Endothelial cell (in vitro differentiated cells): ENCODE data around the gene TNS2. TPM values are rescaled to one million over a fixed set of nuclear protein-coding genes. Genes with fewer than 3 reads are reported as not detected.
A peak's percentile ranks its signal among the peaks of the same experiment; 100 is the strongest.

Source experiments
- DNase-seq: peaks from one replicate; pipeline ENCODE4 v3.0.0; 2021; ENCODE audit warnings: low spot score
- H3K27ac Mint-ChIP-seq: one replicate; pipeline ENCODE4 v1.8.0; 2021; ENCODE audit warnings: mixed read lengths, inconsistent platforms; ENCODE audit not compliant: unreplicated experiment
- H3K27me3 Mint-ChIP-seq: one replicate; pipeline ENCODE4 v1.8.0; 2021; ENCODE audit warnings: mild to moderate bottlenecking, moderate library complexity, mixed read lengths, inconsistent platforms; ENCODE audit not compliant: unreplicated experiment
- H3K36me3 Mint-ChIP-seq: one replicate; pipeline ENCODE4 v1.8.0; 2021; ENCODE audit warnings: mild to moderate bottlenecking, low read depth, mixed read lengths, inconsistent platforms; ENCODE audit not compliant: unreplicated experiment
- H3K4me1 Mint-ChIP-seq: one replicate; pipeline ENCODE4 v1.8.0; 2021; ENCODE audit warnings: mild to moderate bottlenecking, mixed read lengths, inconsistent platforms; ENCODE audit not compliant: unreplicated experiment
- H3K4me3 Mint-ChIP-seq: one replicate; pipeline ENCODE4 v1.8.0; 2021; ENCODE audit warnings: mild to moderate bottlenecking, mixed read lengths, inconsistent platforms; ENCODE audit not compliant: unreplicated experiment
- H3K9me3 Mint-ChIP-seq: one replicate; pipeline ENCODE4 v1.8.0; 2021; ENCODE audit warnings: mixed read lengths, inconsistent platforms; ENCODE audit not compliant: unreplicated experiment
- total RNA-seq: library from RNA; stranded (reverse); fragmentation: NEBNext Ultra II Directional; extraction: Animal tissue kit (Norgen Biotek cat#: 25700); gene quantifications from one replicate; pipeline ENCODE4 v1.2.1, GENCODE V29; 2021; ENCODE audit not compliant: unreplicated experiment
- TF ChIP-seq, protein P1 (sequence below): fragments of 200-600 bp; sonication (generic); IDR thresholded peaks from one replicate; pipeline ENCODE4 v1.5.0; 2021; ENCODE audit warnings: antibody characterized with exemption; ENCODE audit not compliant: unreplicated experiment

The TNS2 gene
- total RNA-seq, 1 donor from 2014 or later: 112 TPM

DNA sequence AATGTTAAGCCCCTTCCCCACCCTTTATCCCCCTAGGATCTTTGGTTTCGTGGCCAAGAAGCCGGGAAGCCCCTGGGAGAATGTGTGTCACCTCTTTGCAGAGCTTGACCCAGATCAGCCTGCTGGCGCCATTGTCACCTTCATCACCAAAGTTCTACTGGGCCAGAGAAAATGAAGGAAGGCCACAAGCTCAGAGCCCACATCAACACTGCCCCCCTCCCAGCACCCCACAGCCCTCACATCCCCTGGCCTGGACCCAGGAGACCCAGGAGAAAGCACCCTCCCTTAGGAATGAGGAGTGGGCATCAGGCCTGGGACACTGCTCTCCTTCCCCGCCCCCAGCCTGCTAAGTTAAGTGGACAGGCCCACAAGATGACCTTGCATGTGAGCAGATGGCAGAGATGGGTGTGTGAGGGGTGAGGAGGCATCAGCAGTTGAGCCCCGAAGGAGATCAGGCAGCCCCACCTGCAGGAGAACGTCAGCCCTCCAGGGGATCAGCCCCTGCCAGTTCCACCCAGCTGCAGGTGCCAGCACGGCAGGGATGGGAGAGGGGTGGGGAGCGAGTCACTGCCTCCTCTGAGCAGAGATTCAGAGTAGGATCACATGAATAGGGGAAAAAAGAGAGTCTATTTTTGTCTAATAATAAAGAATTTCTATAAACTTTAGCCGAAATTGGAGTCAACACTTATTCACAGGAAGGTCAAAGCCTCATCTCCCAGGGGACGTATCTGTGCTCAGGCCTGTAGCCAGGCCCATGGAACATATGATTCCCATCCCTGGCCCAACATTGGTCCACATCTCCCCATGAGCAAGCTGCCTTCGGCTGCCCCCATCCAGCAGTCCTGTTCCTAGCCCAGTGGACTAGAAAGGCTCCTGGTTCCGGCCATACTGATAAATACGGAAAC lies 14.1 kb downstream of the TNS2 start:
- Mint-ChIP-seq H3K9me3 (no peaks in the 10 kb centered on the region), H3K27ac (peak overlapping the region; percentile 61), H3K27me3 (peaks cover 22% of the 10 kb centered on the region), H3K4me1 (peaks cover 33% of the 10 kb centered on the region), H3K4me3 (peak overlapping the region; percentile 37), H3K36me3 (peaks cover 14% of the 10 kb centered on the region)
- no peak for DNase-seq
- TF ChIP-seq, protein P1, sequence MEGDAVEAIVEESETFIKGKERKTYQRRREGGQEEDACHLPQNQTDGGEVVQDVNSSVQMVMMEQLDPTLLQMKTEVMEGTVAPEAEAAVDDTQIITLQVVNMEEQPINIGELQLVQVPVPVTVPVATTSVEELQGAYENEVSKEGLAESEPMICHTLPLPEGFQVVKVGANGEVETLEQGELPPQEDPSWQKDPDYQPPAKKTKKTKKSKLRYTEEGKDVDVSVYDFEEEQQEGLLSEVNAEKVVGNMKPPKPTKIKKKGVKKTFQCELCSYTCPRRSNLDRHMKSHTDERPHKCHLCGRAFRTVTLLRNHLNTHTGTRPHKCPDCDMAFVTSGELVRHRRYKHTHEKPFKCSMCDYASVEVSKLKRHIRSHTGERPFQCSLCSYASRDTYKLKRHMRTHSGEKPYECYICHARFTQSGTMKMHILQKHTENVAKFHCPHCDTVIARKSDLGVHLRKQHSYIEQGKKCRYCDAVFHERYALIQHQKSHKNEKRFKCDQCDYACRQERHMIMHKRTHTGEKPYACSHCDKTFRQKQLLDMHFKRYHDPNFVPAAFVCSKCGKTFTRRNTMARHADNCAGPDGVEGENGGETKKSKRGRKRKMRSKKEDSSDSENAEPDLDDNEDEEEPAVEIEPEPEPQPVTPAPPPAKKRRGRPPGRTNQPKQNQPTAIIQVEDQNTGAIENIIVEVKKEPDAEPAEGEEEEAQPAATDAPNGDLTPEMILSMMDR: no peak

DNA sequence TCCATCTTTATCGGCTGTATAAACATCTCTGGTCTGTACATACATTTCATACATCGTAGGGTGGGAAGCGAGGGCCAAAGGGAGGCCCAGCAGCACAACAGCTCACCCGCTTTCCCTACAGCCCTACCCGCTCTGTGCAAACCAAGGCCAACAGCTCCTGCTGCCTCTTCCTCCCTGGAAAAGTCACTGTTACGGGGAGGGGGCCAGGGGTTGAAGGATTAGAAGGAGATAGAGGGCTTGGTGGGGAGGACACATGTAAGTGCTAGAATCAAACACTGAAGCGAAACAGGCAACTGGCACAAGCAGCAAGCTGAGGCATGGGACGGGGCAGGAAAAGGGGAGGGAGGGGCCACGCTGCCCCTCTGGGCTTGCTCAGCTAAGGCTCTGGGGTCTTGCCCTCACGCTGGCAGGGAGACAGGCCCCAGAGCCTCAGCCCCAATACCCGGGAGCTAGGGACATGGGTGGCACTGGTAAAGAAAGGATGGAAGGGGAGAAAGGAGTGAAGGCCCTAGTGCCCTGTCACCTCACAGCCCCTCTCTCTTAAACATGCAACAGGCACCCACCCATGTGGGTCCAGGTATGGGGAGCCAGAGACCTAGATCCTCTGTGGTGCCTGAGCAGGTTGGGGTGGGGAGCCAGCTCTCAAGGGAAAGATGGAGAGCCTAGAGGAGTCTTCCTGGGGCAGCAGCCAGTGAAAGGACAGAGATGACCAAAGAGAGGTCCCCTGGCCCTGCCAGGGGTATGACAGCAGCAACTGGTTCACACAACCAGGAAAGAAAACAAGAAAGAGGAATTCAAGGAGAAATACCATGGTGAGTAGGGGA lies 15.0 kb downstream of the TNS2 start:
- H3K9me3 Mint-ChIP-seq: no peaks in the 10 kb centered on the region
- H3K36me3 Mint-ChIP-seq: peaks cover 14% of the 10 kb centered on the region
- H3K4me1 Mint-ChIP-seq: peaks cover 33% of the 10 kb centered on the region
- H3K27me3 Mint-ChIP-seq: peaks cover 22% of the 10 kb centered on the region
- DNase-seq: no peak
- TF ChIP-seq, protein P1: no peak
- peak overlapping the region; percentile 86 for H3K27ac Mint-ChIP-seq
- H3K4me3 Mint-ChIP-seq: peak overlapping the region; percentile 51

DNA sequence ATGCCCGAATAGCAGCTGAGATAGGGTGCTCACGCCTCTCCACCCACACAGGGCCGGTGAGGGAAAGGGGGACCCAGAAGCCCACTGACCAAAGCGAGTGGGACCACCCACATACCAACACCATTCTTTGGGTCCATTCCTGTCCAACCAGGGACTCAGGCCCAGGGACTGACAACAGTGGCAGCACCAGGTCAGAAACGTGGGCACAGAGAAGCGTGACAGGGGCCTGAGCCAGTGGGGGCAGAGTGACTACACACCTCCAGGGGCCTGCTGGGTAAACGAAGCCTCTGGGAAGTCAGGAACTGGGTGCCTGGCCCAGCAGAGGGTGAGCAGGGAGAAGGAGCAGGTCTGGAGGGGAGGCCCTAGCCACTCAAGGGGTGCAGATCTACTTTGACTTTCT lies 15.6 kb downstream of the TNS2 start:
- H3K36me3 Mint-ChIP-seq: peaks cover 18% of the 10 kb centered on the region

DNA sequence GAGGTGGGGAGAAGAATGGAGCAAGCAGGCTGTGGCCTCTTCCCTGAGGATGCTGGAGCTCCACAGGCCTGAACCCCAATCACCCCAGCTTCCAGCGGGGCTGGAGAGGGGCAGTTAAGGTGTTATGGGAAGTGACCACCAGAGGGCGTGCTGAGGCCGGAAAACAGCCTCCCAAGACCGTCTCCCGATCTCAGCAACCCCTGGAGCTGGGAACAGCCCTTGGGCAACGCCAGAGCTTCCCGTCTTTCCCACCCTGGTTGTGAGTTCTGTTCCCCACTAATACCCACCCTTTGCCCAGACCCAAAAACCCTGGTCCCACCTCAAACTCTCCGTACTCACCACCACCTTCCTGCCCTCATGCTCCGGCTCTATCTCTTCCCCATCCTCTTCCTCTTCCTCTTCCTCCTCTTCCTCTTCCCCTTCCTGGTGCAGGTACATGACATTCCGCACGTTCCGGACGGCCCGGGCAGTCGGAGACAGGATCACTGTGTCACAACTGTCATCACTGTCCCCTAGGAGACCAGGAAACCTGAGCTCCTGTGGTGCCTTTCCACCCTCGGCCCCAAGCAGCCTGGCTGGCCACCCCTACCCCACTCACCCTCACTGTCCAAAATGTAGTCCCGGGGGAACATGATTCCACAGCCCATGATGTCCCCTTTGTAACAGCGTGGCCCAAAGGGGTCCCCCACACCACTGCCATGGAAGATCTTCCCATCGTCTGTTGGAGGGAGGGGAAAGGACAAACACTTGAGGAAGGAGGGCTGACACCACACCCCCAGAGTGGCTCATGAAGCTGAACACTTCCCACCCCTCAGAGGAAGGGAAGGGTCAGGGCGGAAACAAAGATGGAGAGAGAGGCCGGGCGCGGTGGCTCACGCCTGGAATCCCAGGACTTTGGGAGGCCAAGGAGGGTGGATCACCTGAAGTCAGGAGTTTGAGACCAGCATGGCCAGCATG lies 16.4 kb downstream of the TNS2 start:
- peaks cover 39% of the 10 kb centered on the region for H3K4me1 Mint-ChIP-seq
- TF ChIP-seq, protein P1: peak; percentile 92
- peaks cover 23% of the 10 kb centered on the region for H3K27me3 Mint-ChIP-seq
- H3K27ac Mint-ChIP-seq: peak overlapping the region; percentile 74
- DNase-seq: peak; percentile 76
- H3K9me3 Mint-ChIP-seq: no peaks in the 10 kb centered on the region
- no peak overlapping the region for H3K4me3 Mint-ChIP-seq
- H3K36me3 Mint-ChIP-seq: peaks cover 22% of the 10 kb centered on the region

More for the DNA sequence above, 15.6 kb downstream of the TNS2 start:
- no peak for DNase-seq
- TF ChIP-seq, protein P1: no peak
- Mint-ChIP-seq H3K27ac (peak overlapping the region; percentile 86), H3K4me3 (peak overlapping the region; percentile 50), H3K9me3 (no peaks in the 10 kb centered on the region), H3K4me1 (peaks cover 37% of the 10 kb centered on the region), H3K27me3 (peaks cover 24% of the 10 kb centered on the region)
